ENCODE measurements around the gene ATP9B. TPM values are rescaled to one million over a fixed set of nuclear protein-coding genes. Genes with fewer than 3 reads are reported as not detected.
A peak's percentile ranks its signal among the peaks of the same experiment; 100 is the strongest.

The ATP9B gene
- total RNA-seq, 1 donor from 2014 or later, result 48.6 TPM

DNA sequence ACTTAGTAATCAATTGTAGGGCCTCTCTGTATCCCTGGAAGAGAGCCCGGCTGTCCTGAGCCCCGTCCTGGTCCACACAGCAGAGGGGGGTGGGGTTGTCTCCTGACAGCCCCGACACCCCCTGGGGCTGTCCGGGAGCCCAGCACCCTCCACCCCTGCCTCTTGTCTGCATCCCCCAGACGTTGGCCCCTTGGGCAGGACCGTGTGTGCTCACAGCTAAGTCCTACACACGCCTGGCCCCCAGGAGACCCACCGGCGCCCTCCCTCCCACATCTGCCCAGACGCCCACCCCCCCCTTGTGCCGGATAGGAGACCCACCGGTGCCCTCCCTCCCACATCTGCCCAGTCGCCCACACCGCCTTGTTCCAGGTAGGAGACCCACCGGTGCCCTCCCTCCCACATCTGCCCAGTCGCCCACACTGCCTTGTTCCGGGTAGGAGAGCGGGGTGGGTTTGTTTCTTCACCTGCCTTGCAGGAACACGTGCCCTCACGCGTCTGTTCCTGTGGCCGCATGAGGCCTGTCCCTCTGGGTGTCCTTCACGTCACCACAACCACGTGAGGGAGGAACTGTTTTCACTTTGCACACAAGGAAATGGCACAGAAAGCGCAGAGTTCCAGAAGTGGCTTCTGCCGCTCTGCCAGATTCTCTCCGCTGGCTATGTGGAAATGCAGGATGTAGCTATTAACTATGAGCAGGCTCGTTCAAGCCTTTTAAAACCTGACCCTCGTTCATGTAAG lies 265.5 kb downstream of the ATP9B start:
- DNase-seq (no peak), ATAC-seq (peak in 1 of 2 donors; percentile 11)
- Histone ChIP-seq H3K4me1 (no peaks in the 10 kb centered on the region), H3K4me3 (no peak overlapping the region), H3K27me3 (ENCODE audit: low read depth) (no peaks in the 10 kb centered on the region), H3K36me3 (peaks cover 70% of the 10 kb centered on the region), H3K9me3 (no peaks in the 10 kb centered on the region), H3K27ac (no peak overlapping the region)
- intact Hi-C loops (cut with DNase I), result no loop called here
- TF ChIP-seq, protein P1, sequence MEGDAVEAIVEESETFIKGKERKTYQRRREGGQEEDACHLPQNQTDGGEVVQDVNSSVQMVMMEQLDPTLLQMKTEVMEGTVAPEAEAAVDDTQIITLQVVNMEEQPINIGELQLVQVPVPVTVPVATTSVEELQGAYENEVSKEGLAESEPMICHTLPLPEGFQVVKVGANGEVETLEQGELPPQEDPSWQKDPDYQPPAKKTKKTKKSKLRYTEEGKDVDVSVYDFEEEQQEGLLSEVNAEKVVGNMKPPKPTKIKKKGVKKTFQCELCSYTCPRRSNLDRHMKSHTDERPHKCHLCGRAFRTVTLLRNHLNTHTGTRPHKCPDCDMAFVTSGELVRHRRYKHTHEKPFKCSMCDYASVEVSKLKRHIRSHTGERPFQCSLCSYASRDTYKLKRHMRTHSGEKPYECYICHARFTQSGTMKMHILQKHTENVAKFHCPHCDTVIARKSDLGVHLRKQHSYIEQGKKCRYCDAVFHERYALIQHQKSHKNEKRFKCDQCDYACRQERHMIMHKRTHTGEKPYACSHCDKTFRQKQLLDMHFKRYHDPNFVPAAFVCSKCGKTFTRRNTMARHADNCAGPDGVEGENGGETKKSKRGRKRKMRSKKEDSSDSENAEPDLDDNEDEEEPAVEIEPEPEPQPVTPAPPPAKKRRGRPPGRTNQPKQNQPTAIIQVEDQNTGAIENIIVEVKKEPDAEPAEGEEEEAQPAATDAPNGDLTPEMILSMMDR (IDR thresholded peaks at IDR 0.05), result no peak

DNA sequence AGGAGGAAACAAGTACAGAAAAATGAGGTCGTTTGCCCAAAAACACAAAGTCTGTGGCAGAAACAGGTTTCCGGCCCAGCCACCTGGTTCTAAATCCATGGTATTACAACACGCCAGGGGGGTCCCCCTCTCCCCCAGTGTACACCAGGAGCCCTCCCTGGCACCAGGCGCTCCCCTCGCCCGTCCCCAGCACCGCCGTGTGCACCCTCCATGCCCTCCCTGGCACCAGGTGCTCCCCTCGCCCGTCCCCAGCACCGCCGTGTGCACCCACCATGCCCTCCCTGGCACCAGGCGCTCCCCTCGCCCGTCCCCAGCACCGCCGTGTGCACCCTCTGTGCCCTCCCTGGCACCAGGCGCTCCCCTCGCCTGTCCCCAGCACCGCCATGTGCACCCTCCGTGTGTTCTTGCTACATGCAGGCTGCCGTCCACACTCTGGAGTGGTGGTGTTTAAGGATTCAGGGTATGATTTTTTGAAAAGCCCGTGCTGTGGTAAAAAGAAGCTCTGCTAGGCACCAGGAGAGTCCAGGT lies 266.7 kb downstream of the ATP9B start:
- intact Hi-C loops (cut with DNase I), result no loop called here
- peaks cover 58% of the 10 kb centered on the region for H3K36me3 ChIP-seq
- no peak for DNase-seq
- no peak overlapping the region for H3K4me3 ChIP-seq
- no peaks in the 10 kb centered on the region for H3K9me3 ChIP-seq
- no peak overlapping the region for H3K27ac ChIP-seq
- TF ChIP-seq, protein P1 (IDR thresholded peaks at IDR 0.05), result no peak
- peak in 1 of 2 donors; percentile 23 for ATAC-seq
- no peaks in the 10 kb centered on the region for H3K27me3 ChIP-seq (ENCODE audit: low read depth)
- H3K4me1 ChIP-seq, result no peaks in the 10 kb centered on the region

DNA sequence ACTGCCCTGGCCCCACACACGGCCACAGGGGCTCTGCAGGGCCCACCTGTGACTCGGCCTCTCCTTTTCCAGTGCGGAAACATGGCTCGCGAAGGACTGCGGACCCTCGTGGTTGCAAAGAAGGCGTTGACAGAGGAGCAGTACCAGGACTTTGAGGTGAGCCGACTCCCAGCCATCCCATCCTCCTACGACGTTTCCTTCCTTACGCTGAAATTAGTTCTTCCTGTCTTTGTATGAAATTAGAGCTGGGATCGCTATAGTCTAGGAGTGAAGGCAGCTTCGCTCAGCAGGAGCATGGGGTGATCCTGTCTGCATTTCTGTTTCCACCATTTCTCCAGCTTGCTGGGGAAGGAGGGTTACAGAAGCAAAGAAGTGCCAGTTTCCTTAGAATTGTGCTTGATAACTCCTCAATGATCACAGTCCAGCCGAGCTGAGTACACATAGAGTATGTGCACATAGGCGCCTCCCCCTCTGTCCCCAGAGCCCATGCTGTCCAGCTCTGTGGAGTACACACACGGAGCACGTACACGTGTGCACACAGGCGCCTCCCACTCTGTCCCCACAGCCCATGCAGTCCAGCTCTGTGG lies 267.5 kb downstream of the ATP9B start:
- TF ChIP-seq, protein P1 (IDR thresholded peaks at IDR 0.05), result no peak

DNA sequence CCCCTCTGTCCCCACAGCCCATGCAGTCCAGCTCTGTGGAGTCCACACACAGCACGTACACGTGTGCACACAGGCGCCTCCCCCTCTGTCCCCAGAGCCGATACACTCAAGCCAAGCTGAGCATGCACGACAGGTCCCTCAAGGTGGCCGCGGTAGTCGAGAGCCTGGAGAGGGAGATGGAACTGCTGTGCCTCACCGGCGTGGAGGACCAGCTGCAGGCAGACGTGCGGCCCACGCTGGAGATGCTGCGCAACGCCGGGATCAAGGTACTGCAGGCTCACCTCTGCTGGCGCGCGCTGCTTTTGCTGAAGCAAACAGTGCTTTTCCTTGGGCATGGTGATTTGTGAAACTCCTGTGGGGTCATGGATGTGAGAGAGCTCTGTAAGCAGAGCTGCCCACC lies 268.0 kb downstream of the ATP9B start:
- DNase-seq (no peak), ATAC-seq (no peak)
- no peak overlapping the region for H3K4me3 ChIP-seq
- intact Hi-C loops (cut with DNase I), result no loop called here
- no peaks in the 10 kb centered on the region for H3K4me1 ChIP-seq
- TF ChIP-seq, protein P1 (IDR thresholded peaks at IDR 0.05), result no peak
- H3K36me3 ChIP-seq, result peaks cover 45% of the 10 kb centered on the region
- H3K27me3 ChIP-seq (ENCODE audit: low read depth), result no peaks in the 10 kb centered on the region
- H3K27ac ChIP-seq, result no peak overlapping the region
- H3K9me3 ChIP-seq, result no peaks in the 10 kb centered on the region

More for the DNA sequence above, 267.5 kb downstream of the ATP9B start:
- H3K9me3 ChIP-seq, result no peaks in the 10 kb centered on the region
- DNase-seq (no peak), ATAC-seq (no peak)
- intact Hi-C loops (cut with DNase I), result no loop called here
- H3K27ac ChIP-seq, result no peak overlapping the region
- no peaks in the 10 kb centered on the region for H3K4me1 ChIP-seq
- no peaks in the 10 kb centered on the region for H3K27me3 ChIP-seq (ENCODE audit: low read depth)
- H3K4me3 ChIP-seq, result no peak overlapping the region
- H3K36me3 ChIP-seq, result peaks cover 50% of the 10 kb centered on the region

DNA sequence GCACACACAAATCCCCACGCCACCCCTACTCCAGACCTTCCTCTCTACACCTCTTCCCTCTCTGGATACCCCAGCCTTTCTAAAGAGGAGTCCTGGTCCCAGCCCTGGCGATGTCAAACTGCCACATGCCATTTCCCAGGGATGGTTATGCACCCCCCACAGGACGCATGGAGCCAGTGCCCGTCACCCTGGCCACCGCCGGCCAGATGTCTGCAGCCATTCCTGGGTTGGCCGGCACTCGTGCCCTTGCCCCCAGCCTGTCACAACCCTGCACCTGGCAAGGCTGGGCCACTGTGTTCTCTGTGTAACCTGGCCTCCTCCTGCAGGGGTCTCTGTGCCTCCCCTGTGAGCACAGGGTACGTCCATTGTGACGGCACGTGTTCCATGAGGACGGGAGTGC lies 268.4 kb downstream of the ATP9B start:
- intact Hi-C loops (cut with DNase I), result no loop called here
- Histone ChIP-seq H3K4me3 (no peak overlapping the region), H3K36me3 (peaks cover 43% of the 10 kb centered on the region), H3K4me1 (no peaks in the 10 kb centered on the region), H3K27me3 (ENCODE audit: low read depth) (no peaks in the 10 kb centered on the region), H3K27ac (no peak overlapping the region), H3K9me3 (no peaks in the 10 kb centered on the region)
- no peak for DNase-seq
- ATAC-seq, result no peak
- TF ChIP-seq, protein P1 (IDR thresholded peaks at IDR 0.05), result no peak
